WTC11 (cell line): ENCODE measurements around the gene KBTBD13.

ENCODE experiments used
- CREM ChIP-seq: sonication (generic); formaldehyde crosslinking; IDR thresholded peaks from 2 replicates; pipeline ENCODE4 v1.8.1; 2022; ENCODE audit warnings: mild to moderate bottlenecking, missing genetic modification reagents, moderate library complexity
- CTCF ChIP-seq: fragments of 200-600 bp; IDR thresholded peaks from 2 replicates; pipeline ENCODE4 v1.8.0; 2022; ENCODE audit warnings: antibody characterized with exemption
- ETV6 ChIP-seq: sonication (generic); formaldehyde crosslinking; IDR thresholded peaks from 2 replicates; pipeline ENCODE4 v1.8.1; 2022; ENCODE audit warnings: mild to moderate bottlenecking, missing genetic modification reagents
- FOXP1 ChIP-seq: sonication (generic); formaldehyde crosslinking; IDR thresholded peaks from 2 replicates; pipeline ENCODE4 v1.8.0; 2022; ENCODE audit warnings: missing genetic modification reagents, mild to moderate bottlenecking, moderate library complexity, borderline replicate concordance
- ZNF263 ChIP-seq: sonication (generic); formaldehyde crosslinking; IDR thresholded peaks from 2 replicates; pipeline ENCODE4 v1.8.1; 2022; ENCODE audit warnings: low read depth, mild to moderate bottlenecking, moderate library complexity, missing genetic modification reagents
- TF ChIP-seq, protein P1 (sequence below): sonication (generic); formaldehyde crosslinking; IDR thresholded peaks from 2 replicates; pipeline ENCODE4 v1.8.1; 2022; ENCODE audit warnings: low read depth, missing genetic modification reagents, borderline replicate concordance
- TF ChIP-seq, protein P2 (sequence below): fragments of 250-450 bp; sonication (Bioruptor Pico); IDR thresholded peaks from 2 replicates; pipeline ENCODE4 v1.8.0; 2021; ENCODE audit warnings: mild to moderate bottlenecking

- TF ChIP-seq CTCF (no peak), ZNF263 (CRISPR knock-in tag) (no peak), ETV6 (CRISPR knock-in tag) (no peak), FOXP1 (CRISPR knock-in tag) (no peak), CREM (CRISPR knock-in tag) (no peak)
- TF ChIP-seq, protein P1, sequence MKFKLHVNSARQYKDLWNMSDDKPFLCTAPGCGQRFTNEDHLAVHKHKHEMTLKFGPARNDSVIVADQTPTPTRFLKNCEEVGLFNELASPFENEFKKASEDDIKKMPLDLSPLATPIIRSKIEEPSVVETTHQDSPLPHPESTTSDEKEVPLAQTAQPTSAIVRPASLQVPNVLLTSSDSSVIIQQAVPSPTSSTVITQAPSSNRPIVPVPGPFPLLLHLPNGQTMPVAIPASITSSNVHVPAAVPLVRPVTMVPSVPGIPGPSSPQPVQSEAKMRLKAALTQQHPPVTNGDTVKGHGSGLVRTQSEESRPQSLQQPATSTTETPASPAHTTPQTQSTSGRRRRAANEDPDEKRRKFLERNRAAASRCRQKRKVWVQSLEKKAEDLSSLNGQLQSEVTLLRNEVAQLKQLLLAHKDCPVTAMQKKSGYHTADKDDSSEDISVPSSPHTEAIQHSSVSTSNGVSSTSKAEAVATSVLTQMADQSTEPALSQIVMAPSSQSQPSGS (CRISPR knock-in tag): no peak
- TF ChIP-seq, protein P2, sequence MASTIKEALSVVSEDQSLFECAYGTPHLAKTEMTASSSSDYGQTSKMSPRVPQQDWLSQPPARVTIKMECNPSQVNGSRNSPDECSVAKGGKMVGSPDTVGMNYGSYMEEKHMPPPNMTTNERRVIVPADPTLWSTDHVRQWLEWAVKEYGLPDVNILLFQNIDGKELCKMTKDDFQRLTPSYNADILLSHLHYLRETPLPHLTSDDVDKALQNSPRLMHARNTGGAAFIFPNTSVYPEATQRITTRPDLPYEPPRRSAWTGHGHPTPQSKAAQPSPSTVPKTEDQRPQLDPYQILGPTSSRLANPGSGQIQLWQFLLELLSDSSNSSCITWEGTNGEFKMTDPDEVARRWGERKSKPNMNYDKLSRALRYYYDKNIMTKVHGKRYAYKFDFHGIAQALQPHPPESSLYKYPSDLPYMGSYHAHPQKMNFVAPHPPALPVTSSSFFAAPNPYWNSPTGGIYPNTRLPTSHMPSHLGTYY: no peak
Measured at GRCh38 chr15:65097651-65098263, 21.2 kb downstream of the KBTBD13 start.
